HCT116 (cell line): ENCODE data around the gene HSBP1. TPM values are rescaled to one million over a fixed set of nuclear protein-coding genes. Genes with fewer than 3 reads are reported as not detected.

Experiments
- ATAC-seq: fragments of 200-7000 bp; cut with Tn5 transposase; 2 replicates; pipeline ENCODE4 v1.9.1; 2020; ENCODE audit warnings: mild to moderate bottlenecking, moderate library complexity
- BruUV-seq: library from RNA; stranded (reverse); fragments of 400-500 nt; replicated peaks from 2 replicates; lab custom pipeline; 2021; lab: Mats Ljungman, UMichigan
- CTCF ChIA-PET: fragments of 300-600 bp; sonication (Branson Sonifier 250); formaldehyde crosslinking; loops from one replicate; lab custom pipeline; 2021; ENCODE audit warnings: antibody characterized with exemption; lab: Charles Lee
- POLR2A ChIA-PET: fragments of 300-600, 350-600 bp; sonication (Branson Sonifier 250); formaldehyde crosslinking; loops from one replicate; lab custom pipeline; 2021; ENCODE audit warnings: antibody characterized with exemption; lab: Charles Lee
- RAD21 ChIA-PET, 2 experiments: fragments of 300-600 bp; sonication (Branson Sonifier 250); formaldehyde crosslinking; loops; one replicate each; lab custom pipeline; 2023; ENCODE audit warnings: low total read pairs in 2 of 2; ENCODE audit not compliant: uncharacterized antibody in 2 of 2, unreplicated experiment in 2 of 2, low non-redundant PET in 1 of 2; lab: Charles Lee
- DNase-seq: peaks from one replicate; pipeline ENCODE4 v3.0.0-alpha.2; 2010; ENCODE audit warnings: low read depth, low spot score
- H2AFZ ChIP-seq: fragments of 200-600 bp; shearing (Covaris generic), sonication (generic); 2 replicates; pipeline ENCODE4 v1.6.1; 2017; ENCODE audit warnings: low read depth, mixed run types, mixed read lengths, antibody characterized with exemption, low read length; ENCODE audit not compliant: poor library complexity, severe bottlenecking
- H3K27ac ChIP-seq: 2 replicates; pipeline ENCODE4 v1.5.1; 2012; ENCODE audit warnings: low read depth, low read length
- H3K27me3 ChIP-seq: fragments of 200-600 bp; sonication (generic); 2 replicates; pipeline ENCODE4 v1.6.1; 2016; ENCODE audit warnings: mixed run types, low read length, mixed read lengths; ENCODE audit not compliant: insufficient read depth
- H3K36me3 ChIP-seq, 2 experiments: fragments of 200-500 bp in 1 of 2; fragments of 200-600 bp in 1 of 2; sonication (Bioruptor generic) in 1 of 2; sonication (generic) in 1 of 2; 2 replicates each; pipeline versions ENCODE4 v1.5.1 to v1.6.1; 2014 to 2016; ENCODE audit warnings: low read length in 2 of 2, inconsistent platforms in 1 of 2, mixed read lengths in 1 of 2, mixed run types in 1 of 2; ENCODE audit not compliant: insufficient read depth in 2 of 2, control insufficient read depth in 1 of 2
- H3K4me1 ChIP-seq, 2 experiments: fragments of 200-600 bp in 1 of 2; sonication (generic) in 1 of 2; 2 replicates each; pipeline versions ENCODE4 v1.5.1 to v1.6.1; 2012 to 2017; ENCODE audit warnings: low read length in 2 of 2, inconsistent platforms in 1 of 2, mild to moderate bottlenecking in 1 of 2, mixed read lengths in 1 of 2, mixed run types in 1 of 2, moderate library complexity in 1 of 2; ENCODE audit not compliant: insufficient read depth in 2 of 2, control insufficient read depth in 1 of 2
- H3K4me2 ChIP-seq: fragments of 200-600 bp; sonication (generic); 2 replicates; pipeline ENCODE4 v1.6.1; 2017; ENCODE audit warnings: mixed run types, low read length, mixed read lengths
- H3K4me3 ChIP-seq, 2 experiments: fragments of 200-600 bp in 1 of 2; sonication (generic) in 1 of 2; replicated peaks in 1 of 2; 2 replicates each; pipeline ENCODE4 v1.5.1; 2011 to 2016; ENCODE audit warnings: low read length in 2 of 2, control low read depth in 1 of 2, low read depth in 1 of 2, mild to moderate bottlenecking in 1 of 2, mixed read lengths in 1 of 2, mixed run types in 1 of 2
- H3K79me2 ChIP-seq: fragments of 200-600 bp; sonication (generic); 2 replicates; pipeline ENCODE4 v1.6.1; 2017; ENCODE audit warnings: mild to moderate bottlenecking, mixed run types, low read length, moderate library complexity, mixed read lengths; ENCODE audit not compliant: insufficient read depth
- H3K9ac ChIP-seq: fragments of 200-600 bp; sonication (generic); 2 replicates; pipeline ENCODE4 v1.6.1; 2016; ENCODE audit warnings: low read length, mixed read lengths
- H3K9me2 ChIP-seq: fragments of 200-600 bp; sonication (generic), shearing (Covaris generic); 2 replicates; pipeline ENCODE4 v1.6.1; 2017; ENCODE audit warnings: mixed run types, mild to moderate bottlenecking, moderate library complexity; ENCODE audit not compliant: insufficient read depth
- H3K9me3 ChIP-seq, 2 experiments: fragments of 200-500 bp in 1 of 2; fragments of 200-600 bp in 1 of 2; sonication (Bioruptor generic) in 1 of 2; sonication (generic) in 1 of 2; 2 replicates each; pipeline ENCODE4 v1.6.1; 2014 to 2017; ENCODE audit warnings: low read length in 2 of 2, mixed read lengths in 2 of 2, inconsistent platforms in 1 of 2, low read depth in 1 of 2, mild to moderate bottlenecking in 1 of 2, mixed run types in 1 of 2, moderate library complexity in 1 of 2; ENCODE audit not compliant: control insufficient read depth in 1 of 2, insufficient read depth in 1 of 2
- H4K20me1 ChIP-seq: fragments of 200-600 bp; sonication (generic), shearing (Covaris generic); 2 replicates; pipeline ENCODE4 v1.6.1; 2017; ENCODE audit warnings: mixed run types, mild to moderate bottlenecking, moderate library complexity; ENCODE audit not compliant: insufficient read depth
- CBX3 ChIP-seq: IDR thresholded peaks from 2 replicates; pipeline ENCODE4 v1.6.1; 2012; ENCODE audit warnings: low read depth
- ELF1 ChIP-seq: IDR thresholded peaks from 2 replicates; pipeline ENCODE4 v1.6.1; 2012; ENCODE audit warnings: low read depth, borderline replicate concordance
- FOSL1 ChIP-seq: IDR thresholded peaks from 2 replicates; pipeline ENCODE4 v1.6.1; 2012; ENCODE audit warnings: low read depth
- JUND ChIP-seq: IDR thresholded peaks from 2 replicates; pipeline ENCODE4 v1.6.1; 2012
- POLR2AphosphoS5 ChIP-seq: IDR thresholded peaks from 2 replicates; pipeline ENCODE4 v1.6.1; 2011; ENCODE audit warnings: mild to moderate bottlenecking, low read depth, low read length, moderate library complexity
- RAD21 ChIP-seq: IDR thresholded peaks from 2 replicates; pipeline ENCODE4 v1.6.1; 2012; ENCODE audit warnings: low read depth, mild to moderate bottlenecking
- SIN3A ChIP-seq: IDR thresholded peaks from 2 replicates; pipeline ENCODE4 v1.6.1; 2012; ENCODE audit warnings: low read depth
- SRF ChIP-seq: IDR thresholded peaks from 2 replicates; pipeline ENCODE4 v1.6.1; 2012; ENCODE audit warnings: low read depth
- TCF7L2 ChIP-seq: IDR thresholded peaks from 2 replicates; pipeline ENCODE4 v1.7.0; 2011; ENCODE audit warnings: borderline replicate concordance, inconsistent platforms; ENCODE audit not compliant: insufficient read depth, insufficient read length; ENCODE audit errors: extremely low read depth
- ZBTB33 ChIP-seq: IDR thresholded peaks from 2 replicates; pipeline ENCODE4 v1.6.1; 2011; ENCODE audit warnings: mild to moderate bottlenecking, low read length, moderate library complexity; ENCODE audit not compliant: insufficient replicate concordance; ENCODE audit errors: extremely low read depth
- ZFX ChIP-seq: fragments of 450-650 bp; IDR thresholded peaks from 2 replicates; pipeline ENCODE4 v1.6.1; 2017
- ZNF274 ChIP-seq: fragments of 200-500 bp; sonication (Bioruptor generic); IDR thresholded peaks from 2 replicates; pipeline ENCODE4 v1.6.1; 2014; ENCODE audit warnings: mild to moderate bottlenecking, low read depth, low read length, inconsistent platforms
- intact Hi-C: fragments of 100-400 bp; cut with micrococcal nuclease; formaldehyde crosslinking; loops from 2 replicates; pipeline ENCODE4 v1.10.0; 2022
- total RNA-seq: library from RNA; stranded (reverse); gene quantifications from one replicate; pipeline ENCODE4 v1.2.1, GENCODE V29; 2021; ENCODE audit not compliant: unreplicated experiment
- TF ChIP-seq, protein P1 (sequence below): IDR thresholded peaks from 2 replicates; pipeline ENCODE4 v1.6.1; 2012
- TF ChIP-seq, protein P2 (sequence below): IDR thresholded peaks from 2 replicates; pipeline ENCODE4 v1.6.1; 2012; ENCODE audit warnings: low read depth
- TF ChIP-seq, protein P3 (sequence below), 3 experiments: fragments of 200-600 bp in 1 of 3; sonication (generic) in 1 of 3; IDR thresholded peaks in 2 of 3; conservative IDR thresholded peaks in 1 of 3; 2 replicates each; pipeline ENCODE4 v1.5.1; 2012 to 2017; ENCODE audit warnings: low read depth in 2 of 3, low read length in 2 of 3, antibody characterized with exemption in 1 of 3, borderline replicate concordance in 1 of 3, control low read depth in 1 of 3, mild to moderate bottlenecking in 1 of 3, mixed read lengths in 1 of 3, mixed run types in 1 of 3, moderate library complexity in 1 of 3; ENCODE audit not compliant: insufficient read depth in 1 of 3

Gene HSBP1
- total RNA-seq, 1 experiment from 2014 or later, result 270 TPM

DNA sequence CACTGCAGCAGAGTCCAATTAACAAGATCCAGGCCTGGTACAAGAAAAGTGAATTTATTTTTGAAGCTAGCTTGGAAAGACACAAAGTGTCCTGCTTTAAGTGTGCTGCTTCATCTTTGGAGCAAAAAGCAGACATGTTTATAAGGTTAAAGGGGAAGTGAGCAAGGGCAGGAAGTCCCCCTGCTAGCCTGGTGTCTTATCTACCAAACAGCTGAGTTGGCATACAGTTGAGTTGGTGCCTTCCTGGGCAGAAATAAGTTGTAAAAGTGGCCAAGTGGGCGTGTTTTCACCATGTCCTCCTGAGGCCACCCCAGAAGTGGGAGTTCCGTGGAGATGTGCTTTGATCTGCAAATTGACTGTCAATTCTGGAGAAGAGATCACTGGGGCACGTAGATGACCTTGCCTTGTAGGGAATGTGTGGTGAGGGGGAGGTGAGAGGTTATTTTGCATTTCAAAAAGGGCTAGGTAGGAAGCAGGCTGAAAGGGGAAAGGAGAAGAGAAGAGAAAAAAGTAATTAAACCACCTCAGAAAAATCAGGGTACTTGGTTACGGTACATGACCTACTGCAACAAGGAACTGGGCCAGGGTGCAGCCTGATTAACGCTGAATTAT lies 38.3 kb upstream of the HSBP1 start:
- Histone ChIP-seq H3K4me2 (no peak overlapping the region), H3K9ac (no peak overlapping the region)
- CTCF ChIA-PET, result no interaction called here

More for the DNA sequence above, 38.3 kb upstream of the HSBP1 start:
- no peak for ATAC-seq
- BruUV-seq, result no TSS peak
- no peak overlapping the region for H3K27ac ChIP-seq
- RAD21 ChIA-PET, result no interaction called here
- no peaks in the 10 kb centered on the region for H4K20me1 ChIP-seq
- H3K27me3 ChIP-seq, result peaks cover 16% of the 10 kb centered on the region
- POLR2A ChIA-PET, result no interaction called here
- H3K4me1 ChIP-seq, result no peaks in the 10 kb centered on the region
- TF ChIP-seq, protein P1, sequence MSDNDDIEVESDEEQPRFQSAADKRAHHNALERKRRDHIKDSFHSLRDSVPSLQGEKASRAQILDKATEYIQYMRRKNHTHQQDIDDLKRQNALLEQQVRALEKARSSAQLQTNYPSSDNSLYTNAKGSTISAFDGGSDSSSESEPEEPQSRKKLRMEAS, result no peak
- TF ChIP-seq POLR2AphosphoS5 (no peak), TCF7L2 (no peak), CBX3 (no peak), FOSL1 (no peak), SIN3A (no peak), ELF1 (no peak), ZNF274 (no peak), JUND (no peak), RAD21 (no peak), SRF (no peak), ZBTB33 (no peak), ZFX (no peak)
- TF ChIP-seq, protein P2, sequence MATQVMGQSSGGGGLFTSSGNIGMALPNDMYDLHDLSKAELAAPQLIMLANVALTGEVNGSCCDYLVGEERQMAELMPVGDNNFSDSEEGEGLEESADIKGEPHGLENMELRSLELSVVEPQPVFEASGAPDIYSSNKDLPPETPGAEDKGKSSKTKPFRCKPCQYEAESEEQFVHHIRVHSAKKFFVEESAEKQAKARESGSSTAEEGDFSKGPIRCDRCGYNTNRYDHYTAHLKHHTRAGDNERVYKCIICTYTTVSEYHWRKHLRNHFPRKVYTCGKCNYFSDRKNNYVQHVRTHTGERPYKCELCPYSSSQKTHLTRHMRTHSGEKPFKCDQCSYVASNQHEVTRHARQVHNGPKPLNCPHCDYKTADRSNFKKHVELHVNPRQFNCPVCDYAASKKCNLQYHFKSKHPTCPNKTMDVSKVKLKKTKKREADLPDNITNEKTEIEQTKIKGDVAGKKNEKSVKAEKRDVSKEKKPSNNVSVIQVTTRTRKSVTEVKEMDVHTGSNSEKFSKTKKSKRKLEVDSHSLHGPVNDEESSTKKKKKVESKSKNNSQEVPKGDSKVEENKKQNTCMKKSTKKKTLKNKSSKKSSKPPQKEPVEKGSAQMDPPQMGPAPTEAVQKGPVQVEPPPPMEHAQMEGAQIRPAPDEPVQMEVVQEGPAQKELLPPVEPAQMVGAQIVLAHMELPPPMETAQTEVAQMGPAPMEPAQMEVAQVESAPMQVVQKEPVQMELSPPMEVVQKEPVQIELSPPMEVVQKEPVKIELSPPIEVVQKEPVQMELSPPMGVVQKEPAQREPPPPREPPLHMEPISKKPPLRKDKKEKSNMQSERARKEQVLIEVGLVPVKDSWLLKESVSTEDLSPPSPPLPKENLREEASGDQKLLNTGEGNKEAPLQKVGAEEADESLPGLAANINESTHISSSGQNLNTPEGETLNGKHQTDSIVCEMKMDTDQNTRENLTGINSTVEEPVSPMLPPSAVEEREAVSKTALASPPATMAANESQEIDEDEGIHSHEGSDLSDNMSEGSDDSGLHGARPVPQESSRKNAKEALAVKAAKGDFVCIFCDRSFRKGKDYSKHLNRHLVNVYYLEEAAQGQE, result no peak
- TF ChIP-seq, protein P3, sequence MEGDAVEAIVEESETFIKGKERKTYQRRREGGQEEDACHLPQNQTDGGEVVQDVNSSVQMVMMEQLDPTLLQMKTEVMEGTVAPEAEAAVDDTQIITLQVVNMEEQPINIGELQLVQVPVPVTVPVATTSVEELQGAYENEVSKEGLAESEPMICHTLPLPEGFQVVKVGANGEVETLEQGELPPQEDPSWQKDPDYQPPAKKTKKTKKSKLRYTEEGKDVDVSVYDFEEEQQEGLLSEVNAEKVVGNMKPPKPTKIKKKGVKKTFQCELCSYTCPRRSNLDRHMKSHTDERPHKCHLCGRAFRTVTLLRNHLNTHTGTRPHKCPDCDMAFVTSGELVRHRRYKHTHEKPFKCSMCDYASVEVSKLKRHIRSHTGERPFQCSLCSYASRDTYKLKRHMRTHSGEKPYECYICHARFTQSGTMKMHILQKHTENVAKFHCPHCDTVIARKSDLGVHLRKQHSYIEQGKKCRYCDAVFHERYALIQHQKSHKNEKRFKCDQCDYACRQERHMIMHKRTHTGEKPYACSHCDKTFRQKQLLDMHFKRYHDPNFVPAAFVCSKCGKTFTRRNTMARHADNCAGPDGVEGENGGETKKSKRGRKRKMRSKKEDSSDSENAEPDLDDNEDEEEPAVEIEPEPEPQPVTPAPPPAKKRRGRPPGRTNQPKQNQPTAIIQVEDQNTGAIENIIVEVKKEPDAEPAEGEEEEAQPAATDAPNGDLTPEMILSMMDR (IDR thresholded peaks at IDR 0.05 in 2 of 3, conservative IDR thresholded peaks at IDR 0.05 in 1 of 3; ENCODE audit: borderline replicate concordance in 1 of 3, insufficient read depth in 1 of 3, low read depth in 2 of 3, low read length in 2 of 3), result no peak
- no peak for DNase-seq
- no peaks in the 10 kb centered on the region for H3K79me2 ChIP-seq
- no peaks in the 10 kb centered on the region for H3K9me2 ChIP-seq
- no peaks in the 10 kb centered on the region for H3K9me3 ChIP-seq
- no peak overlapping the region for H3K4me3 ChIP-seq
- no peak overlapping the region for H2AFZ ChIP-seq
- intact Hi-C loops, result no loop called here
- no peaks in the 10 kb centered on the region for H3K36me3 ChIP-seq
